Measurements from ENCODE around the gene ADM2.

Gene ADM2

DNA sequence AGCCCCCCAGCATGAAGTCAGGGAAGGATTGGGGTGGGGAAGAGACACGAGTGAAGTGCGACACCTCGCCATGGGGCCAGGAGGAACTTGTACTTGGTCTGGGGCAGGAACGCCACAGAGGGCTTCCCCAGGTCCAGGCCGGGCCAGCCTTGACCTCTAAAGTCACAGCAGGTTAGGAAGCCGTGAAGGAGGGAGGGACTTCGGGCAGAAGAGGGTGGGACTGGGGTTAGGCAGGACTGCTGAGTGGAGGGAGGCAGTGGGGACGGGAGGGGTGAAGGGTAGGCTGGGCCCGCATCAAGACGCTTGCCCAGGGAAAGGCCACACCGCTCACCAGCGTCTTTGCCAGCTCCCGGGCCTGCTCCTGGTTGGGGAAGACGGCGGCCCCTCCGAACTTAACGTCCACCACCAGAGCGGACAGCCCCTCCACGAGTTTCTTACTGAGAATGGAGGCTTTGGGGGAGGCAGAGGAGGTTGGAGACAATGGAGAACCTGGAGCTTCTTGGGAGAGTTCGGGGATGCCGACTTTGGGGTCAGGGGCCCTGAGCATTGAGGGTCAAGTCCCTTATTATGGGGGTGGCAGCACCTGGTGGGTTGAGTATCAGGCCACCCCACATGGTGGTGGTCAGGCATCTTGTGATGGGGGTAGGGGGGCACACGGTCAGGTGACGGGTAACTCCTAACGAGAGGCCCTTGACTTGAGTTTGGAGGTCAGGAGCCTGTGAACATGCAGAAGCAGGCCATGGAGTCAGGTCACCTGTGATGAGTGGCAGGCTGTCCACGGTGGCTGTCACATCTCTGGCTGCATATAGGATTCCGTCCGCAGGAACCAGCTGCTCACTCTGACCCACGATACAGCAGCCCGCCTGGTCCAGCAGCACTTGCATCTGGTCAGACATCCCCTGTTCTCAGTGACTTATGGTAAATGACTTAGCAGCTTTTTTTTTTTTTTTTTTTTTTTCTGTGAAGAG, 45.8 kb downstream of the ADM2 start:
- DNase-seq = peak; percentile 60 to 81 (median 71)

DNA sequence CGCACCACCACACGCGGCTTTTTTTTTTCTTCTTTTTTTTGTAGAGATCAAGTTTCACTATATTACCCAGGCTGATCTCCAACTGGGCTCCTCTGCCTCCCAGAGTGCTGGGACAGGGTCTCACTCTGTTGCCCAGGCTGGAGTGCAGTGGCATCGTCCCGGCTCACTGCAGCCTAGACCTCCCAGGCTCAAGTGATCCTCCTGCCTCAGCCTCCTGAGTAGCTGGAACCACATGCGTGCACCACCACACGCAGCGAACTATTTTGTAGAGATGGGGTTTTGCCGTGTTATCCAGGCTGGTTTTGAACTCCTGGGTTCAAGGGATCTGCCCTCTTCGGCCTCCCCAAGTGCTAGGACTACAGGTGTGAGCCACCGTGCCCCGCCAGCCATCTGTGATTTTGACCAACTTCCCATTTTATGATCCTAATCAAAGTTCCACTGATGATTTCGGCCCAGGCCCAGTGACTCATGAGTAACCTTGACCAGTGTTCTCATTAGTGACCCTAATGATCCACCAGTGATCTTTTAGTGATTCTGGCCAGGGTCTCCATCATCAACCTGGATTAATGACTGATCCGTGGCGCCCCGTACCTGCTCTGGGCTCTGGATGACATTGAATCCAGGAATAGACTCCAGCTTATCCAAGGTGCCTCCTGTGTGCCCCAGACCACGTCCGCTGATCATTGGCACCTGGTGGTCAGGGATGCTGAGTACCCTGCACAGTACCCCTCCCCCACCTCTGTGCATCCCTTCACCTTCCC, 46.8 kb downstream of the ADM2 start:
- peak in 1 of 3 donors; percentile 20 for DNase-seq

DNA sequence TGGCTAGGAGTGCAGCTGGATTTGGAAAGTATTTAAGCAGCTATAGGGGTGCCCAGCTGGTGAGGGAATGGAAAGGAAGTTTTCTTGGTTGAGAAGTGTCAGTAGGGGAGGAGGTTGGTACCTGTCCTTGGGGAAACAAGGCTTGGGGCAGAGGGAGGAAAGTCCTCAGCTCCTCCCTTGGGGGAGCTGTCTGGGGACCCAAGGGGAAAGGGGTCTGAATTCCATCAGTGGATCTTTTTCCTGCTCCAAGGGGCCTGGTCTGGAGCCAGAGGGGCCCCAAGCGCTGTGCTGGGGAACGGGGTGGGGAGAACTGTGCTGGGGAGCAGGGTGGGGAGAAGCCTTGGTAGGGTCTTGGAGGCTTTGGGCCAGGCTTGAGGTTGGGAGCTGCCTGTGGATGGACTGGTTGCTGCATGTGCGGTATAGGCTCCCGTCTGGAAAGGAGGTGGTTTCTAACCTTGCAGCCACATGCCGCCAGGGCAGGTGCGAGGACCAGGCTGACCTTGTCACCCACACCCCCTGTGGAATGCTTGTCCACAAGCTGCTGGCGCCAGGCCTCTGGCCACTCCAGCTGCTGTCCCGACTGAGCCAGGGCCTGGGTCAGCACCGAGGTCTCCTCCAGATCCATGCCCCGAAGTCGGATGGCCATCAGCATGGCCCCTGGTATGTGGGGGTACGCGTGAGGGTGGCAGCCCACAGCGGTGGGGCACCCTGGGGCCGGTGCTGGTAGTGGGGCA, 47.5 kb downstream of the ADM2 start:
- no peak for DNase-seq

DNA sequence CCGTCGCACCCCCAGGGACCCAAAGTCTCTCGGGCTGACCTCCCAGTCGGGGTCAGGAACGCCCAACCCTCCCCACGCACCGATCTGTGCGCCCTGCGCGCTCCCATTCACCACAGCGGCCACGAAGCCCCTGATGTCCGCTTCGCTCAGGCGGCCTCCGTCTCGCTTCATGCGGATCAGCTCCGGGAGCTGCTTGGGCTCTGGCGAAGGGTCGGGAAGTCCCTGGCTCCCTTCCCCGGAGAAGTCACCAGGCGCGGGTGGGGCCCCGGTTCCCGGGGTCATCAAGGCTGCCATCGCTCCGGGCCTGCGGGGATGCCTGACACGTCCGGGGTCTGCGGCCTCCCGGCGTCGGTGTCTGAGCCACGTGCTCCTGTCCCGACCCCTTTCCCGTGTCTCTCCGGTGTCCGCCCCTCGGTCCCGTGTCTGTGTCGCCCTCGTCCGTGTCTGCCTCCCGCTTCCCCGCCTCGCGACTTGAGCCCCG, 48.1 kb downstream of the ADM2 start:
- peak; percentile 61 to 83 (median 61) for DNase-seq

- peak; percentile 91 to 97 (median 93) for DNase-seq
These were observed 48.7 kb downstream of the ADM2 start, which contains the start of gene TYMP for GRCh38 chr22:50529897-50530579. TSS of gene TYMP (minus strand) at chr22:50530012. CDS start at chr22:50529709, 303 bp downstream.

GRCh38 chr22:50530580-50530876, 49.2 kb downstream of the ADM2 start:
- DNase-seq = no peak

DNA sequence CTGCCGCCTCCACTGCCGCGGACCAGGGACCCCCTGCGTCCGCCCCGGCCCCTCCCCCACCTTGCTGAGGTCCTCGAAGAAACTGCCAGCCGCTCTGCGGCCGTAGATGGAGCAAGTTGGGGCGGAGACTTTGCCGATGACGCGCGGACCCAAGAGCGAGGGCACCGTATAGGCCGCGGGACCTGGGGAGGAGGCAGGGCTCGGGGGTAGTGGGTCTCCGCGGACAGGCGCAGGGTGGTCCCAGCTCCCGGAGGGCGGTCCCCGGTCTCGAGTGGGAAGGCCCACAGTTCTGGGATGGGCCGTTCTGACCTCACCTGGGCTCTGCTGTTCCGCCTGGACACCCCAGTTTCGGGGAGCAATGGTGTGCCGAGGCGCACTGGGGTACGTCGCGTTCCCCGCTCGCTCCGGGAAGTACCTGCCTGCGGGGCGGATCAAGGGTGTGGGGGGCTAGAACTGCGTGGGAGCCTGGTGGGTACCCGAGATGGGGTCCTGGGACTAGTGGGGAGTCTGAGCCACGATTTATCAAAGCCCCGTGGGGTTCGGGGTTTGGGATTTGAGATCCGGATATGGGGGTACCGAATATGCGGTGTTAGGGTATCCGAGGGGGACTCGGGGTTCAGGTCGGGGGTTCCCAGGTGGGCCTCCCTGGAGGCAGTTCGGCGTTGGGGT, 49.7 kb downstream of the ADM2 start:
- peak; percentile 92 to 96 (median 94) for DNase-seq

DNA sequence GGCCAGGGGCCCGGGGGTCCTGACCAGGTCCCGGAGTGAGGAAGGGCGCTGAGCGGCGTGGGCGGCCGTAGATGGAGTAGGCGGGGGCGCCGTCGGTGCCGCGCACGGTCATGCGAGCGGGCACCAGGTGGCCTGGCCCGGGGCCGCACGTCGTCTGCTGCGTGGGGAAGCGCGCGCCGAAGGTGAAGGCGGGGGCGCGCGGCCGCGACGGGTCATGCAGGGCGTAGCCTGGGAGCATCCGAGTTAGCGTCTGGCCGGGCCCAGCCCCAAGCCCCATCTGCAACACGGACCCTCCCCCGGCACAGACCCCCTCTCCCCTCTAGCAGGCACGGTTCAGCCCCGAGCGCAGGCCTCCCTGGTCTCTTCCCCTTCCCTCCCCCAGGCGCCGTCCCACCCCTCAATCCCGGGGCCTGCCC, 50.2 kb downstream of the ADM2 start:
- peak; percentile 72 to 87 (median 72) for DNase-seq

DNA sequence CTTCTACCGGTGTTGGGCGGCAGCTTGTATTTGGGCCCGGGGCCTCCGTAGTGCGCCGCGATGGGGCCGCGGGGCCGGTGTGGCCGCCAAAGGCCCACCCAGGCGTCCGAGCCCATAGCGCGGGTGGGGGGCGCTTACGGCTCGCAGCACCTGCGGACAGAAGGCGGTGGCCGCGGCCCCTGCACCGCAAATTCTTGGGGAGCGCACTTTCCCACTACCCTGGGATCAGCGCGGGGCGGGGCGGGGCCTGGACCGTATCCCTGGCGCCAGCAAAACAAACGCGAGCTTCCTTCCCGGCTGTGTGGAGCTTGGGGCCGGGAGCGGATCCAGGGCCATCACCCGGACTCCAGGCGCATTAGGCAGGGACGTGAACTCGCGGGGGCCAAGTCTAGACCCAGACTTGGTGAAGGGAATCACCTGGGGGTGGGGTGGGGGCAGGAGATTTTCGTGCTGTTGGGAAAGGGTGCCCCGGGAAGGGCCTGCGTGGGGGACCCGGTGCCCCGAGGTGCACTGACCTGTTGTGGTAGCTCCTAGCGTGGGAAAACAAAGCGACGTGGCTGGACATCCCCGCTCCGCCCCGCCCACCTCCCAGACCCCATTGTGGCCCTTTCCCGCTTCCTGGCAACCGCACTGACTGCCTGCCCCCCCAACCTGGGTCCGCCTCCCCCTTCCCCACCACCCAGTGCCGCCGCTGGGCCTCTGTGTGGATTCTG, 50.8 kb downstream of the ADM2 start:
- DNase-seq = peak; percentile 53 to 79 (median 59)

DNA sequence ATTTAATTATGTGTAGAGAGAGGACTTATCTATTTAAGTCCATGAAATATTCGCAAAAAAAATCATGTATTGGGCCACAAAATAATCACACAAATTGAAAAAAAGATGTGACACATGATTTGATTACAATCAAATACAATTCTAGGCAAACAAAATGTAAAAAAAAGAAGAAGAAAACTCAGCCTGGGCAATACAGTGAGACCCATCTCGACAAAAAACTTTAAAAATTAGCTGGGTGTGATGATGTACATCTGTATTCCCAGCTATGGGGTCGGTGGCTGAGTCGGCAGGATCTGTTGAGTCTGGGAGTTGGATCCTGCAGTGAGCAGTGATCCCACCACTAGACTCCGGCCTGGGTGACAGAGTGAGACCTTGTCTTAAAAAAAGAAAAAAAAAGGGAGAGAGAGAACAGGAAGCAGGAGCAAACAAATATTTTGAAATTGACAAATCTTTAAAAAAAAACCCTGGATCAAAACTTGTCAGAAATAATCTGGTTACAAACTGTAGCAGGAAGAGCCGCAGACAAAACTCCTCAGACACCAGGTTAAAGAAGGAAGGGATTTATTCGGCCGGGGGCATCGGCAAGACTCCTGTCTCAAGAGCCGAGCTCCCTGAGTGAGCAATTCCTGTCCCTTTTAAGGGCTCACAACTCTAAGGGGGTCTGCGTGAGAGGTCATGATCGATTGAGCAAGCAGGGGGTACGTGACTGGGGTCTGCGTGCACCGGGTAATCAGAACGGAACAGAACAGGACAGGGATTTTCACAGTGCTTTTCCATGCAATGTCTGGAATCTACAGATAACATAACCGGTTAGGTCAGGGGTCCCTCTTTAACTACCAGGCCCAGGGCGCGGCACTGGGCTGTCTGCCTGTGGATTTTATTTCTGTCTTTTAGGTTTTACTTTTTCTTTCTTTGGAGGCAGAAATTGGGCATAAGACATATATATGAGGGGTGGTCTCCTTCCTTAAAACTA, 51.8 kb downstream of the ADM2 start:
- DNase-seq = peak; percentile 39 to 75 (median 53)

DNA sequence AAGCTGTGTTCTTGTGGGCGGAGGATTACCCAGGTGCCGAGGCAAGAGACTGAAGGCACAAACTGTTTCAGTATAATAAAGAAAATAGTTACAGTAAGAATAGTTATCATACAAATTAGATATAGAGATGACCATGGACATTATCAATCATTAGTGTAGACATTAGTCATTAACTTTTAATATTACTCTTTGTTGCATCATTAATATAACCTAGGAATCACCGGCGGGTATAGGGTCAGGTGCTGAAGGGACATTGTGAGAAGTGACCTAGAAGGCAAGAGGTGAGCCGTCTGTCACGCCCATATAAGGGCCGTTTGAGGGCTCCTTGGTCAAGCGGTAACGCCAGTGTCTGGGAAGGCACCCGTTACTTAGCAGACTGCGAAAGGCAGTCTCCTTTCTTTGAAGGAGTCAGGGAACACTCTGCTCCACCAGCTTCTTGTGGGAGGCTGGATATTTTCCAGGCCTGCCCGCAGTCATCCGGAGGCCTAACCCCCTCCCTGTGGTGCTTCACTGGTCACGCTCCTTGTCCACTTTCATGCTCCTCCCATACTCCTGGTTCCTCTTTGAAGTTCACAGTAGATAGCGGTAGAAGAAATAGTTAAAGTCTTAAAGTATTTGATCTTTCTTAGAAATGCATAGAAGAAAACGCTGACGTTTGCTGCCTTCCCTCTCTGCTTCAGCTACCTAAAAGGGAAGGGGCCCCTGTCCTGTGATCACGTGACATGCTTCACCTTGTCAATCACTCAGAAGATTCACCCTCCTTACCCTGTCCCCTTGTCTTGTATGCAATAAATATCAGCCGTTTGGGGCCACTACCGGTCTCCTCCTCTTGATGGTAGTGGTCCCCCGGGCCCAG, 52.7 kb downstream of the ADM2 start:
- peak; percentile 67 to 82 (median 77) for DNase-seq

DNA sequence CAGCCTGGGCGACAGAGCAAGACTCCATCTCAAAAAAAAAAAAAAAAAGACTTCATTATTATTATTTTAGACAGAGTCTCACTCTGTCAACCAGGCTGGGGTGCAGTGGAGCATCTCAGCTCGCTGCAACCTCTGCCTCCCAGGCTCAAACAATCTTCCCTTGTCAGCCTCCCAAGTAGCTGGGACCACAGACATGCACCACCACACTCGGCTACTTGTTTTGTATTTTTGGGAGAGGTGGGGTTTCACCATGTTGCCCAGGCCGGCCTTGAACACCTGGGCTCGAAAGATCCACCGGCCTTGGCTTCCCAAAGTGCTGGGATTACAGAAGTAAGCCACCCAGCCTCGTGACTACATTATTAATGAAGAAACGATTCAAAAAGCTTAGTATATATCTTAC, 53.8 kb downstream of the ADM2 start:
- DNase-seq = no peak
